Activated T-cell treated with anti-CD3 and anti-CD28 coated beads, Interleukin-2, amount 50 U/mL, for 48 hours (primary cell): ENCODE data around the gene ALOX12.
A peak's percentile ranks its signal among the peaks of the same experiment; 100 is the strongest.
"Not testable (repeated sequence)": the region's sequence is repeated elsewhere in the genome, so short reads cannot be mapped to it uniquely, and the experiment has no call there.

Experiments used
- DNase-seq, 2 experiments: peaks; one replicate each; pipeline ENCODE4 v3.0.0-alpha.2; 2020

ALOX12 gene

DNA sequence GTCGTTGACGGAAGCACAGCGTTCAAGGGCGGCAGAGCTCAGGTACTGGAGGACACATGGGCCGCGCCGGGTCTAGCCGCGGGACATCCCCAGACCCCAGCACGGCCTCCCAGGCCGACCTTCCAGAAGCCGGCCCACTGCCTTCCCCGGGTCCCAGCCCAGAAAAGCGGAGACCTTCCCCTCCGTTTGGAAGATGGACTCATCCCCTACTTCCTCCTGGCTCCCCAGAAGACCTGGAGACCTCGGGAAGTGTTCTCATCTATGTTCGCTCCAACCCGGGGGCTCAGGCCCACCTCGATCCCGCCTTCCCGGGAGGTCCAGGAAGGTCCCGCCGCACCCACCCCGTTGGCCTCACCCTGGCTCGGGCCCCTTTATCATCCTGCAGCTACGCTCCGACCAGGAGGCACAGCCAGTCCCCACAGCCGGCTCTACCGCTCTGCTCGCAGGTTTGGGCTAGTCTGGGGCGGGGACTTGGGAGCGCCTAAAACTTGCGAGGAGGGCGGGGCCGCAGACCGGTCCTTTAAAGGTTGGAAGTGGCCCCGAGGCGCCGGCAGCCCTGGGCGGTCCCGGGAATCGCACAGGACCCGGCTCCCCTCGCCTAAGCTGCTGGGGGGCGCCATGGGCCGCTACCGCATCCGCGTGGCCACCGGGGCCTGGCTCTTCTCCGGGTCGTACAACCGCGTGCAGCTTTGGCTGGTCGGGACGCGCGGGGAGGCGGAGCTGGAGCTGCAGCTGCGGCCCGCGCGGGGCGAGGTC is at the start of gene ALOX12:
TSS of gene ALOX12 (plus strand) at position 550 of the 756 bp plus-strand sequence. CDS start at position 619, 69 bp downstream.
- DNase-seq, result no peak

GRCh38 chr17:6947745-6948144 is 48.1 kb upstream of the ALOX12 start:
- DNase-seq, result no peak

DNA sequence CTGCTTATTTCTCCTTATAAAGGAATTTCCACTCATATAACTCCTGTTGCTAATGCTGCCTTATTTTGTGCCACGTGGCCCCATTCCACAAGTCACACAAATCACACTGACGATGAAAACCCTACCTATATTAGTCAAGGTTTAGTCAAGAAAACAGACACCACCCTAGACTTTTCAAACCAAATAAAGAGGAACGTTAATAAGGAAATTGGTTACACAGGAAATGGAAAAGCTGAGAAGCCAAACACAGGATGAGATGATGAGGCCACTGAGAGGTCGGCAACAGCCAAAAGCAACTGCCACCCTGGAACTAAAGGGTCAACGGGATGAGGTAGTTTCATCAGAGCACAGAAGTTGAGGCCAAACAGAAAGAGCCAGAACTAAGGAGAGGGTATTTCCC is 47.3 kb upstream of the ALOX12 start:
- no peak for DNase-seq

DNA sequence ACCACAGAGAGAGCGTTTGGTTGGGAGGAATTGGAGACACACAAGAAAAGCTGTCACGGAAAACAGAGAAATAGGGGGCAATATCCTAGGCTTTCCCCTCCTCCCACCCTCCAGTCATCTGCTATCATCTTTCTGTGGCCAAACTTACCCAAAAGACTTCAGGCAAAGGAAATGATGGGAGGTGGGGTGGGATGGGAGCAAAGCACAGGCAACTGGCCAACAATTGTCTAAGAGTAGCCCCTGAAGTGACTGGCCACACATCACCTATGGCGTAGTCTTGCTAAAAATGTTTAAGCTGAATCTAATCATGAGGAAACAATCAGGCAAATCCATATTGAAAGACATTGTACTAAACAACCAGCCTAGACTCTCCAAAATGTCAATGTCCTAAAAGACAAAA is 46.9 kb upstream of the ALOX12 start:
- no peak for DNase-seq

GRCh38 chr17:6950938-6951337 is 44.9 kb upstream of the ALOX12 start:
- not testable (repeated sequence) for DNase-seq

DNA sequence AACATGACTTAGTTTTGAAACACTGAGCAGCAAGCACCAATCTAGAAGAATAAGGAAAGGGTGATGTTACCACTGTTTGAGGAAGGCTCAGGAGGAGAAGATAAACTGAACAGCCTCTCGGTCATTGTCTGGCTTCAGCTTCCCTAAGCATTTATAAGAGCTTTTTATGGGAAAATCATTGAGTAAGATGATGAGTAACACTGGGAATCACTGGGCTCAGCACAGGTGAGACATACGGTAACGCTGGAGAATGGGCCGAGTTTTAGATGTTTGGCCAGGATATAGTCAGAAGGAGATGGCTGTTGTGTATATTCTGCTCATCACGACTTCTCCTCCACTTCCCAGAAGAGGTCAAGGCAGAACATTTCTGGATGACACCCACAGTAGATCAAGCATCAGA is 42.2 kb upstream of the ALOX12 start:
- DNase-seq, result no peak

DNA sequence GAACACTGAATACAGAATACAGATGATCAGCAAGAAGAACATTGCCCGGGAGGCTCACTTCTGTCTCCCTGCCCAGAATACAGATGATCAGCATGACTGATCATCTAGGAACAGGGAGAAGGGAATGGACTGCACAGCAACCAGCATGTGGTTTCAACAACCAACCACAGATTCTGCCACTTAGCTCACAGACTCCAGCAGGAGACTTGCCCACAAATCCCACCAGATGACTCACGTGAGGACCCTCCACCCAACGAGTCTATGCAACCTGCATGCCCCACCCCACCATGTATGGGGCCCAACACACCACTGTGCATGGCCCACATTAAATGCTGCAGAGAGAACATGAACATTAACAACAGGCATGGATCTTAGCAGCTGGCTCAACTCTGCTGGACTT is 36.1 kb upstream of the ALOX12 start:
- no peak for DNase-seq

DNA sequence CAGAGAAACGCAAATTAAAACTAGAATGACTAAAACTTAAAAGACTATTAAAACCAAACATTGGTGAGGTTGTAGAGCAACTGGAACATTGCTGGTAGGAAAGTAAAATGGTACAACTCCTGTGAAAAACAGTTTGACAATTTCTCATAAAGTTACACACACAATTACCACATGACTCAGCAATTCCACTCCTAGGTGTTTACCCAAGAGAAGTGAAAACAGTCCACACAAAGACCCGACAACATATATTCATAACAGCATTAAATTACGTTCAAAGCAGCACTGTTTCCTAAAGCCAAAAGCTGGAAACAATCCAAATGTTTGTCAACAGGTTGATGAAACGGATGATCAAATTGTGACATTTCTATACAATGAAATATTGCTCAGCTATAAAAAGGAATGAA is 26.5 kb upstream of the ALOX12 start:
- no peak for DNase-seq

- DNase-seq, result no peak
Measured at GRCh38 chr17:6970992-6971391, 24.9 kb upstream of the ALOX12 start.

DNA sequence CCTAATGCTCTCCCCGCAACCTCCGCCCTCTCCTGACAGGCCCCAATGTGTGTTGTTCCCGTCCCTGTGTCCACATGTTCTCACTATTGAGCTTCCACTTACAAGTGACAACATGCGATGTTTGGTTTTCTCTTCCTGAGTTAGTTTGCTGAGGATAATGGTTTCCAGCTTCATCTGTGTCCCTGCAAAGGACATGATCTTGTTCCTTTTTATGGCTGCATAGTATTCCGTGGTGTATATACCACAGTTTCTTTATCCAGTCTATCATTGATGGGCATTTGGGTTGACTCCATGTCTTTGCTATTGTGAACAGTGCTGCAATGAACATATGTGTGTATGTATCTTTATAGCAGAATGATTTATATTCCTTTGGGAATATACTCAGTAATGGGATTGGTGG is 16.4 kb upstream of the ALOX12 start:
- not testable (repeated sequence) for DNase-seq

GRCh38 chr17:6981426-6981825 is 14.4 kb upstream of the ALOX12 start:
- DNase-seq, result no peak

DNA sequence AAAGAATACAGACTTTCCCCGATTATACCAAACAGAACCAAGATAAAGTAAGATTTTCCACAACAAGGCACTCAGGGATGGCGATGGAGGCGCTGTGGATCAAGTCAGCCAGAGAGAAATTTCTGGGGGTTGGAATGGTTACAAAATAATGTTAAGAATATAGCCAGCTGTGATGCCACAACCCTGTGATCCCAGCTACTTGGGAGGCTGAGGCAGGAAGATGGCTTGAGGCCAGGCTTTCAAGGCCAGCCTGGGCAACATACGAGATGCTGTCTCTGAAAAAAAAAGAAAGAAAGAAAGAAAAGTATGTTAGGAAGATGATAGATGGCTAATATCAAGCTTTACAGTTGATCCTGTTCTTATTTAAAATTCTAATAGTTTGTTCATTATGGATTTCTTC is 10.6 kb upstream of the ALOX12 start:
- DNase-seq, result no peak

- no peak for DNase-seq
Measured at GRCh38 chr17:6986676-6987075, 9.2 kb upstream of the ALOX12 start.

DNA sequence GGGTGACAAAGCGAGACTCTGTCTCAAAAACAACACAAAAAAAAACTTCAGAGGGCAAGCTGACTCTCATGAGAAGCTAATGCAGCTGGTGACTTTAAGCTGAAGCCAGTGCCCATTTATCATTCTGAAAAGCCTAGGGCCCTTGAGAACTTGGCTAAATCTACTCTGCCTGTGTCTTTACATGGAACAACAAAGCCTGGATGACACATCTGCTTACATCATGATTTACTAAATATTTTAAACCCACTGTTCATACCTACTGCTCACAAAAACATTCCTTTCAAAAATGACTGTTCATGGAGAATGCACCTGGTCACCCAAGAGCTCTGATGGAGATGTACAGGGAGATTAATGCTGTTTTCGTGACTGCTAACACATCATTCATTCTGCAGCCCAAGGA is 6.1 kb upstream of the ALOX12 start:
- no peak for DNase-seq

- not testable (repeated sequence) for DNase-seq
Measured at GRCh38 chr17:6993613-6994056, 2.2 kb upstream of the ALOX12 start.

GRCh38 chr17:6994118-6994598 is 1.7 kb upstream of the ALOX12 start:
- no peak for DNase-seq

DNA sequence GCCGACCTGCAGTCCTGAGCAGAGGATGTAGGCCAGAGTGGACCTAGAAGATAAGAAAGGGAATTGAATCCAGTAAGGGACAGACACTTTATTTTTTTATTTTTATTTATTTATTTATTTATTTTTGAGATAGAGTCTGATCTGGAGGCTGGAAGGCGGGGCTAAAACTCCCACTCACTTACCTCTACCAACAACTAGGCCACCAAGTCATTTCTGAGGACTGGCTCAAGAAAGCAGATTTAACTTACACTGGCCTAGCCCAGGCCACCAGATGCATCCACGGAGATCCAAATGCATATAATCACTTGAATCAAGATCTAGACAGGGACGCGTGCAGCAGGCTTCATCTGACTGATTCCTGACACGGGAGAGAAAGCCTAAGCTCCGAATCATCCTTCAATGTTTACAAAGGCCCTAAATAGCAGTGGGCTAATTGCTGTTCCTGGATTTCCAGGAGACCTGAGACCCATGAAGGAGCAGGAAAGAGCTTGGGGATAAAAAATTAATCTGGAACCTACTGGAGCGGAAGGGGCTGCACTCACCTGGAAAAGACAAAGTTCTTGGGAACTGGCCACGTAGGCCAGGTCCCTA is 1.1 kb upstream of the ALOX12 start:
- DNase-seq, result no peak

- DNase-seq, result no peak
Measured at GRCh38 chr17:6996256-6997011, 585 bp downstream of the ALOX12 start.

DNA sequence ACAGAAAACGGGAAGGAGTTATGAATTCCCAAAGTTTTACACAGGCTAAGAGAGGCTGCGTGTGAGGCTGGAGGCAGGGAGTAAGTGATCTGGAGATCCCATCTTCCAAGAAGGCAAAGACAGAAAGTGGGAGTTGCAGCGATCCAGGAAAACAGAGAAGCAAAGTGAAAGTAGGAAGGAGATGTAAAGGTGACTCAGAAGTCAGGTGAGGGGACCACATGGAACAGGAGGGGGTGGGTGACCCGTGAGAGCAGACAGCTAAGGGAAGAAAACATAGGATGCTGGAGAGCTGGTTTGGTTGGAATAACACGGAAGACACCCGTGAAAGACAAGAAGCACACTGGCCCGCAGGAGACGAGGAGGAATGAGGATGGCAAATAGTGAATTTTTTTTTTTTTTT is 1.3 kb downstream of the ALOX12 start:
- no peak for DNase-seq

DNA sequence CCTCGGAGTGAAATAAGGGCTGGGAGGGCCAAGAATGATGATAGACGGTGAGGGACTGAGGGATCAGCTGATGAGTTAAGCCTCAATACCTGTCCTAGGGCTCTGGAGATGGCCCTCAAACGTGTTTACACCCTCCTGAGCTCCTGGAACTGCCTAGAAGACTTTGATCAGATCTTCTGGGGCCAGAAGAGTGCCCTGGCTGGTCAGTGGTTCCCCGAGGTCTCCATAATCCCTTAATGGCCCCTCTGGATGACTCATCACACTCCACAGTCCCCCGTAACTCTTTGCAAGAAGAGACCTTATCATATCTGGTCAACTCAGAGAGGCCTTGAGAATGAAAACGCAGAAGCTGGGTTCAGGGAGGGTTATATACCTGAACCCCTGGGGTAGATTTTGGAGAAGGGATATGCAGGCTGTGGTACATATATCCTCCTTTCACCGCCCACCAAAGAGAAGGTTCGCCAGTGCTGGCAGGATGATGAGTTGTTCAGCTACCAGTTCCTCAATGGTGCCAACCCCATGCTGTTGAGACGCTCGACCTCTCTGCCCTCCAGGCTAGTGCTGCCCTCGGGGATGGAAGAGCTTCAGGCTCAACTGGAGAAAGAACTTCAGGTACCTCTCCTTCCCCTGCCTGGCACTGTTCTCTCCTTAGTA is 3.1 kb downstream of the ALOX12 start:
- DNase-seq, result no peak

- DNase-seq, result peak; percentile 71 to 73
Measured at GRCh38 chr17:7001318-7001961, 5.6 kb downstream of the ALOX12 start.

GRCh38 chr17:7002288-7003047 is 6.6 kb downstream of the ALOX12 start:
- DNase-seq, result no peak
